GM12878 (cell line): Measurements from ENCODE around the gene PREP. TPM values are rescaled to one million over a fixed set of nuclear protein-coding genes. Genes with fewer than 3 reads are reported as not detected.

Source experiments
- ATAC-seq: fragments of 200-7000 bp; cut with Tn5 transposase; 3 replicates; pipeline ENCODE4 v1.9.1; 2020; ENCODE audit warnings: mild to moderate bottlenecking, moderate library complexity
- BruUV-seq: library from RNA; stranded (reverse); fragments of 400-500 nt; replicated peaks from 2 replicates; lab custom pipeline; 2021; lab: Mats Ljungman, UMichigan
- CTCF ChIA-PET: fragments of 300-600 bp; sonication (Branson Sonifier 250); formaldehyde crosslinking; extraction: SDS; loops from one replicate; lab custom pipeline; 2021; ENCODE audit warnings: inconsistent platforms; lab: Yijun Ruan, JAX
- POLR2A ChIA-PET: fragments of 350-600 bp; formaldehyde crosslinking; extraction: SDS; loops from one replicate; lab custom pipeline; 2021; ENCODE audit warnings: inconsistent platforms; lab: Charles Lee
- RAD21 ChIA-PET: fragments of 300-600 bp; sonication (Branson Sonifier 250); formaldehyde crosslinking; loops from one replicate; lab custom pipeline; 2023; ENCODE audit warnings: antibody characterized with exemption; ENCODE audit not compliant: unreplicated experiment; lab: Charles Lee
- SMC1A ChIA-PET: fragments of 300-600 bp; sonication (Branson Sonifier 250); formaldehyde crosslinking; loops from one replicate; lab custom pipeline; 2023; ENCODE audit not compliant: unreplicated experiment, uncharacterized antibody; lab: Charles Lee
- DNase-seq: peaks from one replicate; pipeline ENCODE4 v3.0.0-alpha.2; 2011; ENCODE audit warnings: low read depth, low spot score
- FAIRE-seq: peaks from 3 replicates; lab custom pipeline; 2011; peaks lifted over from hg19 to GRCh38; lab: Jason Lieb, UNC
- H2AFZ ChIP-seq: 2 replicates; pipeline ENCODE4 v1.6.0; 2011; ENCODE audit warnings: low read depth, low read length, control low read depth; ENCODE audit not compliant: control insufficient read depth
- H3K27ac ChIP-seq: 2 replicates; pipeline ENCODE4 v1.5.1; 2011; ENCODE audit warnings: control low read depth; ENCODE audit not compliant: control insufficient read depth, insufficient read depth
- H3K27me3 ChIP-seq, 2 experiments: replicated peaks in 1 of 2; 2 replicates each; pipeline versions ENCODE4 v1.6.0 to v1.6.1; 2011; ENCODE audit warnings: low read length in 1 of 2; ENCODE audit not compliant: control insufficient read depth in 2 of 2, insufficient read depth in 2 of 2
- H3K36me3 ChIP-seq, 2 experiments: 2 replicates each; pipeline ENCODE4 v1.5.1; 2011; ENCODE audit warnings: low read length in 1 of 2; ENCODE audit not compliant: control insufficient read depth in 2 of 2, insufficient read depth in 2 of 2
- H3K4me1 ChIP-seq: 2 replicates; pipeline ENCODE4 v1.6.1; 2011; ENCODE audit warnings: mild to moderate bottlenecking, low read length, moderate library complexity, mixed read lengths; ENCODE audit not compliant: control insufficient read depth, insufficient read depth
- H3K4me2 ChIP-seq: 2 replicates; pipeline ENCODE4 v1.6.0; 2011; ENCODE audit warnings: control low read depth; ENCODE audit not compliant: control insufficient read depth, insufficient read depth
- H3K4me3 ChIP-seq: fragments of 200-600 bp; sonication (generic); 2 replicates; pipeline ENCODE4 v1.5.1; 2016
- H3K79me2 ChIP-seq: 2 replicates; pipeline ENCODE4 v1.6.0; 2011; ENCODE audit warnings: low read length; ENCODE audit not compliant: control insufficient read depth, insufficient read depth
- H3K9ac ChIP-seq: 2 replicates; pipeline ENCODE4 v1.8.0; 2011; ENCODE audit warnings: low read length, control low read depth, mixed read lengths; ENCODE audit not compliant: control insufficient read depth, insufficient read depth
- H3K9me3 ChIP-seq: replicated peaks from 3 replicates; pipeline ENCODE4 v1.5.1; 2011; ENCODE audit warnings: mild to moderate bottlenecking, low read length; ENCODE audit not compliant: control insufficient read depth, insufficient read depth
- H4K20me1 ChIP-seq: 2 replicates; pipeline ENCODE4 v1.6.0; 2011; ENCODE audit not compliant: control insufficient read depth, insufficient read depth
- ATF2 ChIP-seq: IDR thresholded peaks from 2 replicates; pipeline ENCODE4 v1.6.1; 2012; ENCODE audit warnings: low read length, inconsistent platforms
- FOXM1 ChIP-seq: IDR thresholded peaks from 2 replicates; pipeline ENCODE4 v1.6.1; 2012; ENCODE audit warnings: low read depth, mild to moderate bottlenecking, inconsistent platforms, low read length, moderate library complexity
- GABPA ChIP-seq: IDR thresholded peaks from 2 replicates; pipeline ENCODE4 v1.6.1; 2014; ENCODE audit warnings: antibody characterized with exemption, low read depth, mild to moderate bottlenecking, inconsistent platforms
- JUNB ChIP-seq: IDR thresholded peaks from 2 replicates; pipeline ENCODE4 v1.6.1; 2016; ENCODE audit warnings: antibody characterized with exemption, mild to moderate bottlenecking
- NFIC ChIP-seq: IDR thresholded peaks from 2 replicates; pipeline ENCODE4 v1.6.1; 2012; ENCODE audit warnings: low read depth, mild to moderate bottlenecking, inconsistent platforms, low read length, moderate library complexity
- PAX8 ChIP-seq: fragments of 450-650 bp; IDR thresholded peaks from 2 replicates; pipeline ENCODE4 v1.6.1; 2017; ENCODE audit warnings: mild to moderate bottlenecking, moderate library complexity
- RELA ChIP-seq: fragments of 450-650 bp; IDR thresholded peaks from 2 replicates; pipeline ENCODE4 v1.8.0; 2014; ENCODE audit warnings: borderline replicate concordance; ENCODE audit not compliant: partially characterized antibody
- SREBF1 ChIP-seq: IDR thresholded peaks from 2 replicates; pipeline ENCODE4 v1.6.1; 2012; ENCODE audit warnings: mild to moderate bottlenecking, low read length
- SUZ12 ChIP-seq: fragments of 200-600 bp; sonication (generic); IDR thresholded peaks from one replicate; pipeline ENCODE4 v1.6.1; 2018; ENCODE audit warnings: antibody characterized with exemption, mild to moderate bottlenecking; ENCODE audit not compliant: unreplicated experiment
- WGBS: methylation state at CpG from one replicate; pipeline ENCODE4 v1.1.6; 2016; ENCODE audit warnings: low lambda C conversion rate; ENCODE audit not compliant: insufficient replicate concordance, insufficient coverage; ENCODE audit errors: missing lambda C conversion rate; 5-methylcytosine and 5-hydroxymethylcytosine counted together
- in situ Hi-C: fragments of 300-500 bp; cut with MboI; formaldehyde crosslinking; loops from 9 replicates; pipeline ENCODE4 v1.14.3; 2018; ENCODE audit warnings: mixed read lengths
- intact Hi-C: fragments of 100-400 bp; cut with micrococcal nuclease; formaldehyde crosslinking; loops from one replicate; pipeline ENCODE4 v1.14.2; 2022; ENCODE audit not compliant: unreplicated experiment
- polyA plus RNA-seq, 11 experiments: library from polyadenylated mRNA; depleted of rRNA in 4 of 11; unstranded in 6 of 11; stranded (reverse) in 5 of 11; fragments of >200 nt; fragmentation: Nextera tagmentation in 4 of 11; fragmentation: Illumina TruSeq in 1 of 11; extraction: Ambion mirVana in 4 of 11; extraction: Trizol in 1 of 11; gene quantifications; 1 replicate in 1 of 11; 2 replicates in 10 of 11; pipeline versions ENCODE4 v1.2.1 to v1.2.3, GENCODE V29; 2011 to 2016; ENCODE audit warnings: inconsistent platforms in 2 of 11, missing spikeins in 2 of 11, low read depth in 1 of 11
- total RNA-seq, 4 experiments: library from RNA; depleted of rRNA in 3 of 4; stranded (reverse); fragments of >200 nt in 3 of 4; fragmentation: Illumina TruSeq in 1 of 4; extraction: Trizol in 1 of 4; gene quantifications; 2 replicates each; pipeline versions ENCODE4 v1.2.1 to v1.2.3, GENCODE V29; 2013 to 2021
- TF ChIP-seq, protein P1 (sequence below): IDR thresholded peaks from 2 replicates; pipeline ENCODE4 v1.6.1; 2011; ENCODE audit warnings: low read depth, mild to moderate bottlenecking, low read length, moderate library complexity, borderline replicate concordance; ENCODE audit errors: extremely low read depth
- TF ChIP-seq, protein P2 (sequence below): fragments of 450-650 bp; IDR thresholded peaks from 2 replicates; pipeline ENCODE4 v1.6.1; 2016; ENCODE audit warnings: mild to moderate bottlenecking
- TF ChIP-seq, protein P3 (sequence below): fragments of 450-650 bp; IDR thresholded peaks from 2 replicates; pipeline ENCODE4 v1.6.1; 2017; ENCODE audit warnings: mild to moderate bottlenecking
- TF ChIP-seq, protein P4 (sequence below): fragments of 450-650 bp; IDR thresholded peaks from 2 replicates; pipeline ENCODE4 v1.6.1; 2017; ENCODE audit warnings: mild to moderate bottlenecking, moderate library complexity

Gene PREP
- total and polyA plus RNA-seq, 10 of the 15 experiments (the other 5 are each of a cell fraction or from before 2014, with no cell fraction given): 6.5 to 33.6 (median 18.1) TPM

- TF ChIP-seq, protein P1, sequence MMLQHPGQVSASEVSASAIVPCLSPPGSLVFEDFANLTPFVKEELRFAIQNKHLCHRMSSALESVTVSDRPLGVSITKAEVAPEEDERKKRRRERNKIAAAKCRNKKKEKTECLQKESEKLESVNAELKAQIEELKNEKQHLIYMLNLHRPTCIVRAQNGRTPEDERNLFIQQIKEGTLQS: no peak
- TF ChIP-seq, protein P2, sequence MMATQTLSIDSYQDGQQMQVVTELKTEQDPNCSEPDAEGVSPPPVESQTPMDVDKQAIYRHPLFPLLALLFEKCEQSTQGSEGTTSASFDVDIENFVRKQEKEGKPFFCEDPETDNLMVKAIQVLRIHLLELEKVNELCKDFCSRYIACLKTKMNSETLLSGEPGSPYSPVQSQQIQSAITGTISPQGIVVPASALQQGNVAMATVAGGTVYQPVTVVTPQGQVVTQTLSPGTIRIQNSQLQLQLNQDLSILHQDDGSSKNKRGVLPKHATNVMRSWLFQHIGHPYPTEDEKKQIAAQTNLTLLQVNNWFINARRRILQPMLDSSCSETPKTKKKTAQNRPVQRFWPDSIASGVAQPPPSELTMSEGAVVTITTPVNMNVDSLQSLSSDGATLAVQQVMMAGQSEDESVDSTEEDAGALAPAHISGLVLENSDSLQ: no peak
- TF ChIP-seq SUZ12 (no peak), PAX8 (no peak), RELA (no peak)
These were observed 39.5 kb upstream of the PREP start (continued) for GRCh38 chr6:105442369-105442768.

DNA sequence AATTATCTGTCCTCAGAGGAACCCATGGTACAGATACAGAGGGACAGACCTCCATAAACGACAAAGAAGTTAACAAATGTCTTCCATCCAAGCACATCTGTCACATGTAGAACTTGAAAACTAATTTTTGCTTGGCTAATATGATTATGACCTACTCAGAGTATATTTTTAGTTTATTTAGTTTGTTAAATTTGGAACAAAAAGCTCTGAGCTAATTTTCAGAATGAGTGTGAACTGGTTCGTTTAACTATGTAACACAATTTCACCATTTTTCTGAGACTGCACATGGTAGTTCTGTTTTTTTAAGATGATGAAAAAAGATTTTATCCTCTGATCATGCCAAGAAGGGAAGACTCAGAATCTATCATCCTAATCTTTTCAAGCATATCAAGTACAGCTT, 34.4 kb upstream of the PREP start:
- no peak for DNase-seq
- Histone ChIP-seq H3K27ac (no peak overlapping the region), H4K20me1 (no peaks in the 10 kb centered on the region), H3K79me2 (no peaks in the 10 kb centered on the region), H3K4me2 (no peak overlapping the region), H3K36me3 (no peaks in the 10 kb centered on the region), H2AFZ (peak overlapping the region; percentile 39), H3K4me3 (no peak overlapping the region), H3K4me1 (no peaks in the 10 kb centered on the region), H3K9me3 (peaks cover 2% of the 10 kb centered on the region; the same call in 2 of the 3 replicates), H3K9ac (no peak overlapping the region), H3K27me3 (no peaks in the 10 kb centered on the region)
- intact Hi-C loops (loop anchor here (10.0 kb wide), 1 partner anchor 128 kb away; no protein-coding TSS in a partner anchor), in situ Hi-C loops (loop anchor here (10.0 kb wide), 1 partner anchor 658 kb away; no protein-coding TSS in a partner anchor)
- WGBS: 3% methylated on average over 2 of the region's 2 CpGs
- ATAC-seq: peak; percentile 20; the same call in 2 of the 3 replicates
- FAIRE-seq: no peak
- ChIA-PET CTCF (interaction anchor here (0.7 to 0.9 kb wide), 2 partner anchors 786 to 879 kb away, joined by 3 to 4 read pairs; no protein-coding TSS in a partner anchor), RAD21 (interaction anchor here (1.0 to 1.1 kb wide), 2 partner anchors 17 to 786 kb away, joined by 4 to 6 read pairs; no protein-coding TSS in a partner anchor), SMC1A (interaction anchor here (0.7 to 1.3 kb wide), 2 partner anchors 15 to 46 kb away, joined by 4 to 5 read pairs; no protein-coding TSS in a partner anchor), POLR2A (interaction anchor here (0.6 kb wide), 1 partner anchor 45 kb away, joined by 4 read pairs; no protein-coding TSS in a partner anchor)
- no TSS peak for BruUV-seq
- peak; percentile 82 for TF ChIP-seq JUNB
- TF ChIP-seq SREBF1: no peak
- peak; percentile 16; the same call in 1 of the 2 replicates for TF ChIP-seq GABPA
- TF ChIP-seq, protein P3, sequence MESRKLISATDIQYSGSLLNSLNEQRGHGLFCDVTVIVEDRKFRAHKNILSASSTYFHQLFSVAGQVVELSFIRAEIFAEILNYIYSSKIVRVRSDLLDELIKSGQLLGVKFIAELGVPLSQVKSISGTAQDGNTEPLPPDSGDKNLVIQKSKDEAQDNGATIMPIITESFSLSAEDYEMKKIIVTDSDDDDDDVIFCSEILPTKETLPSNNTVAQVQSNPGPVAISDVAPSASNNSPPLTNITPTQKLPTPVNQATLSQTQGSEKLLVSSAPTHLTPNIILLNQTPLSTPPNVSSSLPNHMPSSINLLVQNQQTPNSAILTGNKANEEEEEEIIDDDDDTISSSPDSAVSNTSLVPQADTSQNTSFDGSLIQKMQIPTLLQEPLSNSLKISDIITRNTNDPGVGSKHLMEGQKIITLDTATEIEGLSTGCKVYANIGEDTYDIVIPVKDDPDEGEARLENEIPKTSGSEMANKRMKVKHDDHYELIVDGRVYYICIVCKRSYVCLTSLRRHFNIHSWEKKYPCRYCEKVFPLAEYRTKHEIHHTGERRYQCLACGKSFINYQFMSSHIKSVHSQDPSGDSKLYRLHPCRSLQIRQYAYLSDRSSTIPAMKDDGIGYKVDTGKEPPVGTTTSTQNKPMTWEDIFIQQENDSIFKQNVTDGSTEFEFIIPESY: no peak
- TF ChIP-seq FOXM1: peak; percentile 50; the same call in 1 of the 2 replicates
- TF ChIP-seq, protein P4, sequence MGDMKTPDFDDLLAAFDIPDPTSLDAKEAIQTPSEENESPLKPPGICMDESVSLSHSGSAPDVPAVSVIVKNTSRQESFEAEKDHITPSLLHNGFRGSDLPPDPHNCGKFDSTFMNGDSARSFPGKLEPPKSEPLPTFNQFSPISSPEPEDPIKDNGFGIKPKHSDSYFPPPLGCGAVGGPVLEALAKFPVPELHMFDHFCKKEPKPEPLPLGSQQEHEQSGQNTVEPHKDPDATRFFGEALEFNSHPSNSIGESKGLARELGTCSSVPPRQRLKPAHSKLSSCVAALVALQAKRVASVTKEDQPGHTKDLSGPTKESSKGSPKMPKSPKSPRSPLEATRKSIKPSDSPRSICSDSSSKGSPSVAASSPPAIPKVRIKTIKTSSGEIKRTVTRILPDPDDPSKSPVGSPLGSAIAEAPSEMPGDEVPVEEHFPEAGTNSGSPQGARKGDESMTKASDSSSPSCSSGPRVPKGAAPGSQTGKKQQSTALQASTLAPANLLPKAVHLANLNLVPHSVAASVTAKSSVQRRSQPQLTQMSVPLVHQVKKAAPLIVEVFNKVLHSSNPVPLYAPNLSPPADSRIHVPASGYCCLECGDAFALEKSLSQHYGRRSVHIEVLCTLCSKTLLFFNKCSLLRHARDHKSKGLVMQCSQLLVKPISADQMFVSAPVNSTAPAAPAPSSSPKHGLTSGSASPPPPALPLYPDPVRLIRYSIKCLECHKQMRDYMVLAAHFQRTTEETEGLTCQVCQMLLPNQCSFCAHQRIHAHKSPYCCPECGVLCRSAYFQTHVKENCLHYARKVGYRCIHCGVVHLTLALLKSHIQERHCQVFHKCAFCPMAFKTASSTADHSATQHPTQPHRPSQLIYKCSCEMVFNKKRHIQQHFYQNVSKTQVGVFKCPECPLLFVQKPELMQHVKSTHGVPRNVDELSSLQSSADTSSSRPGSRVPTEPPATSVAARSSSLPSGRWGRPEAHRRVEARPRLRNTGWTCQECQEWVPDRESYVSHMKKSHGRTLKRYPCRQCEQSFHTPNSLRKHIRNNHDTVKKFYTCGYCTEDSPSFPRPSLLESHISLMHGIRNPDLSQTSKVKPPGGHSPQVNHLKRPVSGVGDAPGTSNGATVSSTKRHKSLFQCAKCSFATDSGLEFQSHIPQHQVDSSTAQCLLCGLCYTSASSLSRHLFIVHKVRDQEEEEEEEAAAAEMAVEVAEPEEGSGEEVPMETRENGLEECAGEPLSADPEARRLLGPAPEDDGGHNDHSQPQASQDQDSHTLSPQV: 0 out of 2 replicates have a peak, but pooled peaks have one; percentile 14
- TF ChIP-seq NFIC: peak; percentile 77; the same call in 1 of the 2 replicates
- TF ChIP-seq ATF2: peak; percentile 72
